Smooth muscle cell (in vitro differentiated cells): ENCODE measurements around the gene C1orf35. TPM values are rescaled to one million over a fixed set of nuclear protein-coding genes. Genes with fewer than 3 reads are reported as not detected.
A peak's percentile ranks its signal among the peaks of the same experiment; 100 is the strongest.

Experiments
- DNase-seq: peaks from one replicate; lab custom pipeline; 2025; ENCODE audit not compliant: unreplicated experiment; lab: John Stamatoyannopoulos, UW
- H2AFZ ChIP-seq: fragments of 200-600 bp; sonication (generic); 2 replicates; pipeline ENCODE4 v1.6.0; 2016; ENCODE audit warnings: antibody characterized with exemption, low read depth, mild to moderate bottlenecking
- H3F3A ChIP-seq: fragments of 200-600 bp; sonication (generic); 2 replicates; pipeline ENCODE4 v1.6.0; 2017; ENCODE audit warnings: antibody characterized with exemption, low read depth
- H3K27ac ChIP-seq: fragments of 200-600 bp; sonication (generic); 2 replicates; pipeline ENCODE4 v1.5.1; 2016; ENCODE audit warnings: low read depth, mild to moderate bottlenecking
- H3K27me3 ChIP-seq: fragments of 200-600 bp; sonication (generic); 2 replicates; pipeline ENCODE4 v1.6.1; 2016; ENCODE audit warnings: low read depth, mild to moderate bottlenecking
- H3K36me3 ChIP-seq: fragments of 200-600 bp; sonication (generic); 2 replicates; pipeline ENCODE4 v1.5.1; 2016; ENCODE audit warnings: low read depth
- H3K4me1 ChIP-seq: fragments of 200-600 bp; sonication (generic); 2 replicates; pipeline ENCODE4 v1.5.1; 2016; ENCODE audit warnings: low read depth
- H3K4me2 ChIP-seq: fragments of 200-600 bp; sonication (generic); 2 replicates; pipeline ENCODE4 v1.6.0; 2016; ENCODE audit warnings: mild to moderate bottlenecking
- H3K4me3 ChIP-seq: fragments of 200-600 bp; sonication (generic); 2 replicates; pipeline ENCODE4 v1.5.1; 2016; ENCODE audit warnings: mild to moderate bottlenecking
- H3K79me2 ChIP-seq: fragments of 200-600 bp; sonication (generic); 2 replicates; pipeline ENCODE4 v1.6.0; 2016; ENCODE audit warnings: low read depth, mild to moderate bottlenecking
- H3K9ac ChIP-seq: fragments of 200-600 bp; sonication (generic); 2 replicates; pipeline ENCODE4 v1.6.0; 2016; ENCODE audit warnings: low read depth
- H3K9me3 ChIP-seq: fragments of 200-600 bp; sonication (generic); replicated peaks from 2 replicates; pipeline ENCODE4 v1.5.1; 2016; ENCODE audit warnings: low read depth
- H4K20me1 ChIP-seq: fragments of 200-600 bp; sonication (generic); 2 replicates; pipeline ENCODE4 v1.6.0; 2016; ENCODE audit warnings: low read depth
- WGBS: methylation state at CpG from one replicate; pipeline ENCODE4 v1.1.7; 2016; ENCODE audit warnings: low lambda C conversion rate; 5-methylcytosine and 5-hydroxymethylcytosine counted together
- polyA plus RNA-seq: library from polyadenylated mRNA; unstranded; fragments of >200 nt; fragmentation: Nextera tagmentation; extraction: Ambion mirVana; gene quantifications from 2 replicates; pipeline ENCODE4 v1.2.1, GENCODE V29; 2016
- total RNA-seq: library from RNA; depleted of rRNA; stranded (reverse); fragments of >200 nt; gene quantifications from 2 replicates; pipeline ENCODE4 v1.2.3, GENCODE V29; 2014
- TF ChIP-seq, protein P1 (sequence below): fragments of 200-600 bp; sonication (generic); IDR thresholded peaks from 2 replicates; pipeline ENCODE4 v1.5.1; 2017; ENCODE audit warnings: borderline replicate concordance, mild to moderate bottlenecking, antibody characterized with exemption; ENCODE audit not compliant: insufficient read depth, poor library complexity, severe bottlenecking

The C1orf35 gene
- total RNA-seq (5.2 and 7.6 TPM in 2 replicates), polyA plus RNA-seq (18.7 and 31.1 TPM in 2 replicates)

DNA sequence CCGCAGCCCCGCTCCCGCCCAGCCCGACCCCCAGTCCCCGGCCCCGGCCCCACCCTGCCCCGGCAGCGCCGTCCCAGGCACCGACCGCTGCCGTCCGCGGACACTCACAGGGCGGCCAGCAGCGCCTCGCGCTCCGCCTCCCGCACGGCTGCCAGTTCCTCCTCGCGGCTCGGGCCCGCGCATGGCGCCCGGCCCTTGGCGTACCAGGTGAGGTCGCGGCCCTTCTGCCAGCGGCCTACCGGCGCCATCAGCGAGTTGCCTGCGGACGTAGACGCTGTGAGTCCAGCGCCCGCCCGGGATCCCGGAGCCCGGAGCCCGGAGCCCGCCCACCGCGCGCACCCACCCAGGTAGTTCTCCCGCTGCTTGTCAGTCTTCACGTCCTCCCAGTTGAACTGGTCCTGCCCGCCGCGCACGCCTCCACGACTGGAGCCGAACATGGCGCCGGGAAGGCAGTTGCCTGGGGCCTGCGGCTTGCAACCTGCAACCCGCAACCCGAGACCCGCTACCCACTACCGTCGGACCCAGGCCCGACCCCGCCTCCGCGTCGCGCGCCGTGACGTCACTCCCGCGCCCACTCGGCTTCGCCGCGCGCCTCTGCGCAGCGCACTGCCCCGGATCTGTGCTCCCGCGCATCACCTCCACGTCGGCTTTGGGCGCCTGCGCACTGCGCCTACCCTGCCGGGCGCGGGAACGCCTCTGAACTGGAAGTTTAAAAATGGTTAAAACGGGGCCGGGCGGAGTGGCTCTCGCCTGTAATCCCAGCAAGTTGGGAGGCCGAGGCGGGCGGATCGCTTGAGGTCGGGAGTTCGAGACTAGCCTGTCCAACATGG lies at the start of gene C1orf35:
Gene C1orf35, minus strand, starts transcription at position 535 of the 830 bp plus-strand sequence. Its CDS starts 98 bp downstream, at position 437.
- peak within 1 kb of the TSS; percentile 74 for H3K9ac ChIP-seq
- peak within 1 kb of the TSS; percentile 76 for H3K4me3 ChIP-seq
- H3K36me3 ChIP-seq: no peaks in the 10 kb centered on the region
- DNase-seq: peak; percentile 73
- peak within 1 kb of the TSS; percentile 55 for H3K27ac ChIP-seq
- H3K4me1 ChIP-seq: peaks cover 6% of the 10 kb centered on the region
- H4K20me1 ChIP-seq: peaks cover 45% of the 10 kb centered on the region
- peaks cover 44% of the 10 kb centered on the region for H3K79me2 ChIP-seq
- peak within 1 kb of the TSS; percentile 96 for H3K4me2 ChIP-seq
- no peaks in the 10 kb centered on the region for H3K27me3 ChIP-seq
- under 1% methylated on average over 77 of the region's 104 CpGs for WGBS
- no peaks in the 10 kb centered on the region for H3K9me3 ChIP-seq
- H2AFZ ChIP-seq: peak within 1 kb of the TSS; percentile 72
- TF ChIP-seq, protein P1, sequence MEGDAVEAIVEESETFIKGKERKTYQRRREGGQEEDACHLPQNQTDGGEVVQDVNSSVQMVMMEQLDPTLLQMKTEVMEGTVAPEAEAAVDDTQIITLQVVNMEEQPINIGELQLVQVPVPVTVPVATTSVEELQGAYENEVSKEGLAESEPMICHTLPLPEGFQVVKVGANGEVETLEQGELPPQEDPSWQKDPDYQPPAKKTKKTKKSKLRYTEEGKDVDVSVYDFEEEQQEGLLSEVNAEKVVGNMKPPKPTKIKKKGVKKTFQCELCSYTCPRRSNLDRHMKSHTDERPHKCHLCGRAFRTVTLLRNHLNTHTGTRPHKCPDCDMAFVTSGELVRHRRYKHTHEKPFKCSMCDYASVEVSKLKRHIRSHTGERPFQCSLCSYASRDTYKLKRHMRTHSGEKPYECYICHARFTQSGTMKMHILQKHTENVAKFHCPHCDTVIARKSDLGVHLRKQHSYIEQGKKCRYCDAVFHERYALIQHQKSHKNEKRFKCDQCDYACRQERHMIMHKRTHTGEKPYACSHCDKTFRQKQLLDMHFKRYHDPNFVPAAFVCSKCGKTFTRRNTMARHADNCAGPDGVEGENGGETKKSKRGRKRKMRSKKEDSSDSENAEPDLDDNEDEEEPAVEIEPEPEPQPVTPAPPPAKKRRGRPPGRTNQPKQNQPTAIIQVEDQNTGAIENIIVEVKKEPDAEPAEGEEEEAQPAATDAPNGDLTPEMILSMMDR: no peak
- H3F3A ChIP-seq: peaks cover 15% of the 10 kb centered on the region

DNA sequence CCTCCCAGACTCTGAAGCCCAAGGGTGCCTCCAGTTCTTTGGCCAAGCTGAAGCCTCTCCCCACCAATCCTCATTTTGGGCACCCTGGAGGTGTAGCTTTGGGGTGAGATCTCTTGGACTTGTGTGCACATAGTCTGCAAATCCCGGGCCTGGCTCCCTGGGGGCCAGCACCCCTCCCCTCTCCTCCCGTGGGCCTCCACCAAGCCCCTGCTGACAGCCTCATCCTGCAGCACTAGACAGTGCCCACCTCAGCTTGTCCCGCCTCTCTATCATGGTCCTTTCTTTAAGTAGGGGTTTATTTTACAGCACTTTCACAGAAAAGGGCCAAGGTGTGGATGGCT lies 49.8 kb upstream of the C1orf35 start:
- Histone ChIP-seq H4K20me1 (peaks cover 29% of the 10 kb centered on the region), H3K9me3 (no peaks in the 10 kb centered on the region), H3K4me2 (no peak overlapping the region), H3K27me3 (no peaks in the 10 kb centered on the region), H3K4me1 (peaks cover 8% of the 10 kb centered on the region), H3K4me3 (no peak overlapping the region), H3K9ac (no peak overlapping the region), H3K79me2 (no peaks in the 10 kb centered on the region), H3K27ac (no peak overlapping the region), H3K36me3 (no peaks in the 10 kb centered on the region), H2AFZ (no peak overlapping the region), H3F3A (no peaks in the 10 kb centered on the region)
- WGBS: 94% methylated on average over 3 of the region's 3 CpGs
- TF ChIP-seq, protein P1: no peak
- no peak for DNase-seq

DNA sequence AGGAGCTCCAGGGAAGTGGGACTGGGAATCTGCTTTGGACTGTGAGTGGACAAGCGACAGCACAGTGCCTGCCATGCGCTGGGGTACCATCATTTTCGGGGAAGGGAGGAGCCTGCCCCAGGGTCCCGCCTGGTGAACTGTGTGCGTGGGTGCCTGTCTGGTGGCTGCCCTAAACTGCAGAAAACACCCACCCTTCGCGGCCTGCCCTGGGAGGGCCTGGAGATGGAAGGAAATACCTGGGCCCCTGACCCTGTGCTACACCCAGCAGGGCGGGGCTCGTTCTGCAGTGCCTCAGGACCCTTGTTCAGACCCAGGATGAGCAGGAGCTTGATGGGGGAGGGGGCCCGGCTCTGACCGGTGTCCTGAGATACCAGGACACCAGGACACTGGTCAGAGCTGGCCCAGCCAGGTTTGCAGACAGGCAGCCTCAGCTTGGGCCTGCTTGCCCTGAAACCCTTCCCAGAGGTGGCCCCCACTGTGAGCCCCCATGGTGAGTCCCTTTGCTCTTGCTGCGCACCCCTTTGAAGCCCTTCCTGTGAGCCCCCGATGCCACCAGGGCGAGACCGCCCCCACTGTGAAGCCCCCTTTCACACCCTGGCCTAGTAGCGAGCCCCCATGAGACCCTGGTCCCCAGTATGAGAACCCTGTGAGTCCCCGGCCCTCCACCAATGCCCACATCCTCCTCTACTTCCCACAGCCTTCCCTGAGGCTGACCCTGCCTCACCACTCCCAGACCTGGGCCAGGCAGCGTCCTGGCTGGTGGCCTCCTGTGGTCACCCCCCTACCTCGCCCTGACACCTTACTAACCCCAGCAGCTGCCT lies 49.2 kb upstream of the C1orf35 start:
- Histone ChIP-seq H3K9ac (no peak overlapping the region), H3K4me1 (peaks cover 8% of the 10 kb centered on the region), H4K20me1 (peaks cover 35% of the 10 kb centered on the region), H3K36me3 (no peaks in the 10 kb centered on the region), H3K9me3 (no peaks in the 10 kb centered on the region), H3K4me3 (no peak overlapping the region), H3K4me2 (no peak overlapping the region), H3F3A (no peaks in the 10 kb centered on the region), H3K27me3 (no peaks in the 10 kb centered on the region), H3K79me2 (no peaks in the 10 kb centered on the region), H3K27ac (no peak overlapping the region), H2AFZ (no peak overlapping the region)
- 92% methylated on average over 19 of the region's 19 CpGs for WGBS
- DNase-seq: no peak
- TF ChIP-seq, protein P1: no peak
